HG03103 (cell line): ENCODE data around the gene SMIM14.
A peak's percentile ranks its signal among the peaks of the same experiment; 100 is the strongest.
"Not testable (repeated sequence)": the region's sequence is repeated elsewhere in the genome, so short reads cannot be mapped to it uniquely, and the experiment has no call there.

Experiments used
- ATAC-seq: cut with Tn5 transposase; IDR thresholded peaks from one replicate; pipeline ENCODE4 v1.9.1; 2021; ENCODE audit warnings: low read depth; ENCODE audit not compliant: unreplicated experiment

Gene SMIM14

GRCh38 chr4:39542611-39543012 lies 96.1 kb downstream of the SMIM14 start:
- ATAC-seq, result no peak

- no peak for ATAC-seq
Measured at GRCh38 chr4:39541987-39542610, 96.6 kb downstream of the SMIM14 start.

- no peak for ATAC-seq
Measured at GRCh38 chr4:39539089-39539611, 99.5 kb downstream of the SMIM14 start.

- no peak for ATAC-seq
Measured at GRCh38 chr4:39533541-39533940, 105.1 kb downstream of the SMIM14 start.

- ATAC-seq, result not testable (repeated sequence)
Measured at GRCh38 chr4:39532237-39532636, 106.4 kb downstream of the SMIM14 start.

- ATAC-seq, result no peak
Measured at GRCh38 chr4:39530682-39531081, 108.0 kb downstream of the SMIM14 start.

GRCh38 chr4:39529534-39529933 lies 109.1 kb downstream of the SMIM14 start:
- no peak for ATAC-seq

- ATAC-seq, result no peak
Measured at GRCh38 chr4:39528061-39528465, 110.6 kb downstream of the SMIM14 start.

- peak; percentile 92 for ATAC-seq
Measured at GRCh38 chr4:39527296-39528060, 111.2 kb downstream of the SMIM14 start, which contains the start of gene UGDH. TSS of gene UGDH (minus strand) at chr4:39527439. CDS start at chr4:39521512, 5,927 bp downstream.

- no peak for ATAC-seq
Measured at GRCh38 chr4:39526765-39527295, 111.8 kb downstream of the SMIM14 start.

- ATAC-seq, result no peak
Measured at GRCh38 chr4:39525822-39526690, 112.6 kb downstream of the SMIM14 start.

GRCh38 chr4:39524161-39524957 lies 114.3 kb downstream of the SMIM14 start:
- no peak for ATAC-seq

GRCh38 chr4:39522068-39522467 lies 116.6 kb downstream of the SMIM14 start:
- no peak for ATAC-seq

- no peak for ATAC-seq
Measured at GRCh38 chr4:39521253-39521919, 117.3 kb downstream of the SMIM14 start.

- no peak for ATAC-seq
Measured at GRCh38 chr4:39518484-39518883, 120.2 kb downstream of the SMIM14 start.

- no peak for ATAC-seq
Measured at GRCh38 chr4:39516407-39516966, 122.2 kb downstream of the SMIM14 start.

- not testable (repeated sequence) for ATAC-seq
Measured at GRCh38 chr4:39515669-39516401, 122.8 kb downstream of the SMIM14 start.

GRCh38 chr4:39514888-39515401 lies 123.7 kb downstream of the SMIM14 start:
- ATAC-seq, result no peak
